Activated naive CD4-positive, alpha-beta T cell treated with Interleukin-2 at 50 U/mL for 16 hours (primary cell): ENCODE data around the gene SUSD6.
"Not testable (repeated sequence)": the region's sequence is repeated elsewhere in the genome, so short reads cannot be mapped to it uniquely, and the experiment has no call there.

ENCODE experiments used
- DNase-seq: peaks from one replicate; pipeline ENCODE4 v3.0.0-alpha.2; 2020

The SUSD6 gene

DNA sequence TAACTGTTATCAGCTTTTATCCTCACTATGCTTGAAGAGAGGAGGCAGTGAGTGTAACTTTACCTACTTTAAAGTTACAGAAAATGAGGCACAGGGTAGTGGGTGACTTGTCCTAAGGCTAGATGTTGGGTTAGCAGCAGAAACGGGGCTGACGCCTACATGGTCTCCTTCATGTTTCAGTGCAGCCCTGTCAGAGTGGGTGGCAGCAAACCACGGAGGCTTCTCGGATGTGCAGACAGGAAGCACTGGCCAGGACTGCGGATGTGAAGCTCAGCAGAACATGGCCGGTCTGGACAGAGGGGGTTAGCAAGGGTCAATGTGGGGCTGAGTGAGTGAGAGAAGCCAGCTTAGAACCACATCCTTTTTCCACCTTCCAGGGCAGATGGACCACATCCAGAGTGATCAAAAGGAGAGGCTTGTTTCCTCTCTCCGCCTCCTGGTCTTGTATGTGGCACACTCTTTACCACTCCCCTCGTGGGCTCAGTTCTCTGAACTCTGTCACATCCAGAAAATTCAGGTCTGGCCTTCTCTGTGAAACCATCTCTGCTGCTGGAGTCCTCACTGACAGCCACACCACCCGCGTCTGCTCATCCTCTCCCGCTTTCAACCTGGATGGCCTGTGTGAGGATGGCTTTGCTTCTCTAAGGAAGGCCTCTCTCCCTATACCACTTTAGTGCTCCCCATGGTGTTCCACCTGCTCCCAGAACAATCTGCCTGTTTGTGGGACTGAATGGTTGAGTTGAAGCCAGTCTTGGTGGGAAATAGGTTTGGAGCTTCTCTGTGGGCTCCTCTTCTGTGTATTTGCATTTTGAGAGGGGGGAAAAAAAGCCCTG, 14.1 kb downstream of the SUSD6 start:
- peak; percentile 81 for DNase-seq

DNA sequence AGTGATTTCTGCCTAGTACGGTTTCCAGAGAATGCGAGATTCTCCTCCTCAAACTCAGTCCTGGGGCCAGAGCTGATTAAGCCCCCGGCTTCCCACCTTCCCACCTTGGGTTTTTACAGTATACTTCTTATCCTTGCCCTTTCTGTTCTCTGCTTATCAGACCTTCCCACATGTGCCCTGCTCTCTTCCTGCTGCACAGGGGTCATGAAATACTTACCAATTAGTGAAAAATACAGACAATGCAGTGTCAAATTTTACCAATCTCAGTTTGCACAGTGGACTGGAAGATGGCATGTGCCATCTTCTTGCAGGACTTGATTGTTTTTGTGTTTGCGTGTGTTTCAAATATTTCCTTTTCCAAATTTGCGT, 14.7 kb downstream of the SUSD6 start:
- DNase-seq, result no peak

GRCh38 chr14:69629225-69630127, 18.1 kb downstream of the SUSD6 start:
- peak; percentile 59 for DNase-seq

GRCh38 chr14:69630360-69630759, 19.0 kb downstream of the SUSD6 start:
- no peak for DNase-seq

- DNase-seq, result no peak
Observed at GRCh38 chr14:69631509-69631908, 20.1 kb downstream of the SUSD6 start.

- DNase-seq, result no peak
Observed at GRCh38 chr14:69632164-69632563, 20.8 kb downstream of the SUSD6 start.

DNA sequence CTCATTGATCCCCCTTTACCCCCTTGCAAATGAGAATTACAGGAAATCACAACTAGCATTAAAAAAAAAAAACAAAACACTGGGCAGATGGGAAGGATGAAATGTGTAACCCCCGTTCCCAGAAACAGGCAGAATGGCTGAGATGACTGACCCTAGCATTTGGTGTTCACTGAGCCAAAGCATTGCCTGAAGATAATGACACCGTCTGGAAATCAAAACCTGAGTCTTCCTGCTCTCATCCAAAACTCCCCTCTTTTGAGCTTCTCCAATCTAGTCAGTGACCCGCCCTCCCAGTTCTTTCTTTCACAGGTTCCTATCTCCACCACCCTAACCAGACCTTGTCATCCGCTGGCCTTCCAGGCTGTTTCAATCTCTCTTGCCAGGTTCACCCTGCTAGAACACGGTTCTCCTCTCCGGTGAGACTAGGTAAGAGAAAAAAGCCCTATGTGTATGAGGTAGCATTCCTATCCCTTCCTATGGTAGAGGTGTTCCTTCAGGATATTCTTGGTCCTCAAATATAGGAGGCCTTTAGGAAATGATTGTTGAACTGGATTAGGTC, 21.3 kb downstream of the SUSD6 start:
- no peak for DNase-seq

- no peak for DNase-seq
Observed at GRCh38 chr14:69633238-69633637, 21.8 kb downstream of the SUSD6 start.

GRCh38 chr14:69635981-69636639, 24.7 kb downstream of the SUSD6 start:
- peak; percentile 68 for DNase-seq

DNA sequence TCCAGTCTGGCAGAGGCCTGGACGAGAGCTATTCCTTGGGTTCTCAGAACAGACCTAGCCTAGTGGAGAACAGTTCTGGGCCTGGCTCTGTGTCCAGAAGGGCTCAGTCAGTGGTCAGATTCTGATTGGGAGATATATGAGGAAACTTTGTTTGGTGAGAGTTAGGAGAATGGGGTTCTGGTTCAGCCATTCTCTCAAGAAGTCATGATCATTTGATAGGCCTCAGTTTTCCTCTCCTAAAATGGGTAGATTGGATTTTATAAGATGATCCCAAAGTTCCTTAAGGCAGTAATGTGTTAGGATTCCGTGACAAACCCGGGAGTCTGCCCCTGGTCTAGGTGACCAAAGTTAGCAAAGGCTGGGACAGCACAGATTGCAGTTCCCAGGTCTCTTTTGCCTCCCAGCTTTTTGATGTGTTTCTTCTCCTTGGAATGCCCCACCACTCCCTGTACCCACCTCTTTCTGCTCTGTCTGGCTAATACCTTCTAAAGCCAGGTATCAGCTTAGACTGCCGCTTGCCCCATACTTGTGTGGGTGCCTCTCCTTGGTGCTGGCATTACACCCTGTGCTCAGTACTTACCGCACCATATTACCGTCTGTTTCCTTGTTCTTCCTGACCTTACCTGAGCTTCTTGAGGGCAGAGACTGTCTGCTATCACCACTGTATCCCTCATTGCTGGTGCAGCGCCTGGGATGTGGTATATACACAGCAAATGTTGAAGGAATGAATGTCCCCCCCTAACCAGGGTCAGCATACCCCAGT, 25.5 kb downstream of the SUSD6 start:
- DNase-seq, result no peak

DNA sequence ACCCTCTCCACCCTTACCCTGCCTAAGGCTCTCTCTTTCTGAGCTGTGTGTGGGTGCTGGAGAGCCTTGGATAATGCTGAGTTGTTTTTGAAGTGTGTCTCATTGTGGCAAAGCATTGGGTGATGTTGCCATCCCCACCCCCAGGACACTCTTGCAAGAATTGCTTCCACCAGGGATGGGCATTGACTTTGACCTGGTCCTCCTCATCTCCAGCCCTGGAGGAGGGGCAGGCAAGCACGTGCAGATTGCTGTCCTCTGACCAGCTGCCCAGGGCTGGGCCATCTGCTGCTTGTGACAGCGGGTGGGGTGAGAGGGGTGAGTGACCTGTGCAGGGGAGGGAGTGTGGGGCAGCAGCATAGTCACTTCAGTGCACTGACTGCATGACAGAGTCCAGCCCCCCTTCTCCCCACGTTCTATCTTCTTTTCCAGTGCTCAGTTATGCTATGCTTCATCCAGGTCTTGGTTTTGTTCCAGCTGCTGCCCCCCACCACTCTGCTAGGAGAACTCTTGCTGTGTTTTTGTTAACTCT, 26.2 kb downstream of the SUSD6 start:
- DNase-seq, result no peak

- DNase-seq, result no peak
Observed at GRCh38 chr14:69640931-69641330, 29.5 kb downstream of the SUSD6 start.

DNA sequence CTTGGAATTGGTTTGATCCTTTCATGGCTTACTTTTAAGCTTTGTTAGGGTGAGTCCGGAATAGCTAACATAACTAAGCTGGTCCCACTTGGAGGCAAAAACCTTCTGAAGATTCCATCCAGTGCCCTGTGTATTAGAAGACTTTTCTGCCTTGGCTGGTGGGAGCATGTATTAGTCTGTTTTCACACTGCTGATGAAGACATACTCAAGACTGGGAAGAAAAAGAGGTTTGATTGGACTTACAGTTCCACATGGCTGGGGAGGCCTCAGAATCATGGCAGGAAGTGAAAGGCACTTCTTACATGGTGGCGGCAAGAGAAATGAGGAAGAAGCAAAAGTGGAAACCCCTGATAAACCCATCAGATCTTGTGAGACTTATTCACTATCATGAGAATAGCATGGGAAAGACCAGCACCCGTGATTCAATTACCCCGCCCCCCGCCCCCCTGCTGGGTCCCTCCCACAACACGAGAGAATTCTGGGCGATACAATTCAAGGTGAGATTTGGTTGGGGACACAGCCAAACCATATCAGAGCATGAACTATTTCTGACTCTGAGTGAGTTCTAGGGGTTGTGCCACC, 30.9 kb downstream of the SUSD6 start:
- DNase-seq, result not testable (repeated sequence)

DNA sequence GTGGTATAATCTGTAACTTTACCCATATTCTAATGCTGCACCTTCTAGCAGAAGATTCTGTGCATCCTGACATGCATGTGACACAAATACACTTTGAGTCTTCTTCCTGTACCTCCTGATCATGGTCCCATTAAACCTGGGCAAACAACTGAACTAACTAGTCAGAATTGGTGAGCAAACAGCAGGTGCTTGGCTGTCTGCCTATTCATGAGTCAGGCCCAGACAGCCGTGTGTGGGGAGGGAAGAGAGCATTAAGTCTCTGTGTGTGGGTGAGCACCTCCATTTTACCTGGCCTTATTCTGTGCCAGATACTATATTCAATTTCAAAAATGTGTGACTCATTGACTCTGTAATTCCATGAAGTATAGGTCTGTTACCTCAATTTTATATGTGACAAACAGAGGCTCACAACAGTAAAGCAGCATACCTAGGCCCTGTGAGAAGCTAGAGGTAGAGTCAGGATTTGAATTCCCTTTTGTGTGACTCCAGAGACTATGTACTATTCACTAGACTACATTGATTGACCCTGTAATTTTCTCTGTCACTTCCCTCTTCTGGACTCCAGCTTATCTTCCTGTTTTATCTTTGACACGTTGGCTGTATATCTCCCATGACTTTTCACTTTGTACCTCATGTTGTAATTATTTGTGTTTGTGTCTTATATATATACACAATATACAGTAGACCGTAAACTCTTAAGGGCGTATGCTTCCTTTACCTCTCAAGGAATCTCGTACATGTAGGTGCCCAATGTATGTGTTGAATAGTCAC, 32.2 kb downstream of the SUSD6 start:
- peak; percentile 80 for DNase-seq

- no peak for DNase-seq
Observed at GRCh38 chr14:69644814-69645213, 33.4 kb downstream of the SUSD6 start.

GRCh38 chr14:69647213-69647612, 35.8 kb downstream of the SUSD6 start:
- no peak for DNase-seq

GRCh38 chr14:69647642-69648041, 36.2 kb downstream of the SUSD6 start:
- not testable (repeated sequence) for DNase-seq

DNA sequence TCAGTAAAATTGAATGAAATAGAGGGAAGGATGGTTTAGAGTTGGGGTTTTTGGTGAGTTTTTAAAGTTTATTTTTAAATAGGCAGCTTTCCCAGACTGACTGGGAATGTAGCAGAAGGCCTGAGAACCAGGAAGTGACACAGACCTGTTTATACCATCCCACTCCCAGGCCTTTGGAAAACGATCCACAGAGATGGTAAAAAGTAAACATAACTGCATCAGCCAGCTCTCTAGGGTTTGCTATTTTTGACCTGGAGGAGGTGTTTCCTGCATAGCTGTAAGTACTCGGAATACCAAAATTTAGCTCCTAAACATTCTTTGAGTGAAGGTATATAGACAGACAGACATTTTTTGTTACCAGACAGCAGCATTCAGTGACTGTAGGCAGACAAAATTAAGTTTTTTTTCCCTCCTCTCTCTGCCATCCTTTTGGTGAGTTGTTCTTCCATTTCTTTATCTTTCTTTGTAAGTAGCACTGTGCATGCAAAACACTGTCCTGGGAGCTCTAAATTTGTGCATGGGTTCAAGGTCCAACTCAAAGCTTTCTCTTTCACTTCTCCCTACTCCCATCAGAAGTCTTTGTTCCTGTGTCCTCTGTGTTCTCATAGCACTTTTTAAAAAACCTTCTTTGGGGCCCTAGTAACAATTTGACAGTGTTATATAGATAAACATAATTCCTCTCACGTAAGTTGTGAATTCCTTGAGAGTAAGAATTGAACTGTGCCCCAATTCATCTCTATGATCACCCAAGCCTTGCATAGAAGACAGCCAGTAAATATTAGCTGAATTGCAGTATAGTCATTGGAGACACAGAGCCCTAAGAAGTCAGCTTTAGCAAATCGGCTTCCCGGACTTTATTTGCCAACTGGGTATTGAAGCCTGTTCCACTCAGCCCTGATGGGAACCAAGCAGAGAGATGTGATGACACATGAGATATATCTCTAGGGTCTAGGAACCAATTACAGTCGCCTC, 37.4 kb downstream of the SUSD6 start:
- no peak for DNase-seq

DNA sequence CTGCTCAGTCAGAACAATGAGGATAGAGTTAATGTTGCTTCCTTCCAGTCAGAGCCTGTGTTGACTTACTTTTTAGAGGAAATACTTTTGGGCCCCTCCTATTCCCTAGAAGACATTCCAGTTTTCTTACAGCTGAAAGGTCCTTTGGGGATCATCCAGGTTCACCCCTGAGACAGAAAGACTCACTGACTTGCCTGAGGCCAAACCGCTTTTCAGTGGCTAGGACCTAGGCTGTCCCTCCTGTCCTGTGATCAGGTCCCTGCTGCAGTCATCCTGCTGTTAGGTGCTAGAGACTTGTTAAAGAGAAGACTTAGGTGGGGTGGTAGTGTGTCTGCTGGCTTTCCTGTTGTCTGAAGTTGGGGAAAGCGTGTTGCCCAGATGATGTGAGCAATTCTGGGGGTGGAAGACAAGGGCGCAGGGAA, 39.6 kb downstream of the SUSD6 start:
- no peak for DNase-seq

DNA sequence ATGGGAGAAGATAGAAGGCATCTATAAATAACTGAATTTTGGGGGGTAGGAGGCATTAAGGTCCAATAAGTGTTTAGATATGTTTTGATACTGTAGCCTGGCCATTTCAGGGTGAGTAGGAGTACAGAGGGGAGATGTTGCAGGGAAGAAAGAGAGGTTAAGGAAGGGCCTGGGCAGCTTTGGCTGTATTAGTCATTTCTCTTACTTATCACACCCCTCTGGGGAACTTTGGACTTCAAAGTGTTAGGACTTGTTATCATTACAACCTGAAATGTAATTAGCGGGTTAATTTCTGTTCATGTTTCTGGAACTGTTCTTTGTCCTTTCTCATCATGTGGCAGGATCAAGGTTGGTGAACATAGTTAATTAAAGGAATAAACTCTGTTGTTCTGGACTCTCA, 40.3 kb downstream of the SUSD6 start:
- no peak for DNase-seq
